ENCODE results near the gene RTN4R. TPM values are rescaled to one million over a fixed set of nuclear protein-coding genes. Genes with fewer than 3 reads are reported as not detected.

Gene RTN4R
- total RNA-seq, 2 experiments from 2014 or later, result 0.36 to 0.50 TPM

GRCh38 chr22:20198557-20199319, 69.4 kb downstream of the RTN4R start:
- Histone ChIP-seq H3K36me3 (ENCODE audit: insufficient read depth, low read length) (no peaks in the 10 kb centered on the region), H3K4me3 (ENCODE audit: low read length) (no peak overlapping the region), H3K27me3 (ENCODE audit: control insufficient read depth in 1 of 2, insufficient read depth in 2 of 2, low read length in 2 of 2) (no peaks in the 10 kb centered on the region), H3K4me1 (ENCODE audit: insufficient read depth, low read length) (peaks cover 2% of the 10 kb centered on the region), H3K27ac (ENCODE audit: low read depth in 1 of 2, low read length in 2 of 2) (no peak overlapping the region), H3K9me3 (ENCODE audit: control insufficient read depth in 1 of 2, insufficient read depth in 1 of 2, low read length in 2 of 2) (no peaks in the 10 kb centered on the region)
- no peak overlapping the region for H3K27ac Mint-ChIP-seq
- ChIA-PET POLR2A (no interaction called here), CTCF (no interaction called here)
- H3K4me1 Mint-ChIP-seq (ENCODE audit: low read depth), result no peaks in the 10 kb centered on the region
- no peak overlapping the region for H3K4me3 Mint-ChIP-seq
- ATAC-seq (ENCODE audit: poor library complexity), result no peak
- intact Hi-C loops (cut with DNase I, micrococcal nuclease), result no loop called here
- TF ChIP-seq, protein P1, sequence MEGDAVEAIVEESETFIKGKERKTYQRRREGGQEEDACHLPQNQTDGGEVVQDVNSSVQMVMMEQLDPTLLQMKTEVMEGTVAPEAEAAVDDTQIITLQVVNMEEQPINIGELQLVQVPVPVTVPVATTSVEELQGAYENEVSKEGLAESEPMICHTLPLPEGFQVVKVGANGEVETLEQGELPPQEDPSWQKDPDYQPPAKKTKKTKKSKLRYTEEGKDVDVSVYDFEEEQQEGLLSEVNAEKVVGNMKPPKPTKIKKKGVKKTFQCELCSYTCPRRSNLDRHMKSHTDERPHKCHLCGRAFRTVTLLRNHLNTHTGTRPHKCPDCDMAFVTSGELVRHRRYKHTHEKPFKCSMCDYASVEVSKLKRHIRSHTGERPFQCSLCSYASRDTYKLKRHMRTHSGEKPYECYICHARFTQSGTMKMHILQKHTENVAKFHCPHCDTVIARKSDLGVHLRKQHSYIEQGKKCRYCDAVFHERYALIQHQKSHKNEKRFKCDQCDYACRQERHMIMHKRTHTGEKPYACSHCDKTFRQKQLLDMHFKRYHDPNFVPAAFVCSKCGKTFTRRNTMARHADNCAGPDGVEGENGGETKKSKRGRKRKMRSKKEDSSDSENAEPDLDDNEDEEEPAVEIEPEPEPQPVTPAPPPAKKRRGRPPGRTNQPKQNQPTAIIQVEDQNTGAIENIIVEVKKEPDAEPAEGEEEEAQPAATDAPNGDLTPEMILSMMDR (IDR thresholded peaks at IDR 0.05), result no peak
- no peak for DNase-seq
- H3K27me3 Mint-ChIP-seq, result no peaks in the 10 kb centered on the region
- H3K36me3 Mint-ChIP-seq (ENCODE audit: low read depth), result no peaks in the 10 kb centered on the region
- no peaks in the 10 kb centered on the region for H3K9me3 Mint-ChIP-seq

GRCh38 chr22:20197407-20198030, 70.6 kb downstream of the RTN4R start:
- Histone ChIP-seq H3K4me1 (ENCODE audit: insufficient read depth, low read length) (peaks cover 2% of the 10 kb centered on the region), H3K36me3 (ENCODE audit: insufficient read depth, low read length) (no peaks in the 10 kb centered on the region), H3K4me3 (ENCODE audit: low read length) (no peak overlapping the region), H3K27me3 (ENCODE audit: control insufficient read depth in 1 of 2, insufficient read depth in 2 of 2, low read length in 2 of 2) (no peaks in the 10 kb centered on the region), H3K27ac (ENCODE audit: low read depth in 1 of 2, low read length in 2 of 2) (no peak overlapping the region), H3K9me3 (ENCODE audit: control insufficient read depth in 1 of 2, insufficient read depth in 1 of 2, low read length in 2 of 2) (no peaks in the 10 kb centered on the region)
- no peak overlapping the region for H3K4me3 Mint-ChIP-seq
- H3K4me1 Mint-ChIP-seq (ENCODE audit: low read depth), result no peaks in the 10 kb centered on the region
- CTCF ChIA-PET, result no interaction called here
- POLR2A ChIA-PET, result no interaction called here
- H3K9me3 Mint-ChIP-seq, result no peaks in the 10 kb centered on the region
- ATAC-seq (ENCODE audit: poor library complexity), result no peak
- no peaks in the 10 kb centered on the region for H3K27me3 Mint-ChIP-seq
- intact Hi-C loops (cut with DNase I, micrococcal nuclease), result no loop called here
- DNase-seq, result no peak
- TF ChIP-seq, protein P1 (IDR thresholded peaks at IDR 0.05), result no peak
- no peaks in the 10 kb centered on the region for H3K36me3 Mint-ChIP-seq (ENCODE audit: low read depth)
- no peak overlapping the region for H3K27ac Mint-ChIP-seq

DNA sequence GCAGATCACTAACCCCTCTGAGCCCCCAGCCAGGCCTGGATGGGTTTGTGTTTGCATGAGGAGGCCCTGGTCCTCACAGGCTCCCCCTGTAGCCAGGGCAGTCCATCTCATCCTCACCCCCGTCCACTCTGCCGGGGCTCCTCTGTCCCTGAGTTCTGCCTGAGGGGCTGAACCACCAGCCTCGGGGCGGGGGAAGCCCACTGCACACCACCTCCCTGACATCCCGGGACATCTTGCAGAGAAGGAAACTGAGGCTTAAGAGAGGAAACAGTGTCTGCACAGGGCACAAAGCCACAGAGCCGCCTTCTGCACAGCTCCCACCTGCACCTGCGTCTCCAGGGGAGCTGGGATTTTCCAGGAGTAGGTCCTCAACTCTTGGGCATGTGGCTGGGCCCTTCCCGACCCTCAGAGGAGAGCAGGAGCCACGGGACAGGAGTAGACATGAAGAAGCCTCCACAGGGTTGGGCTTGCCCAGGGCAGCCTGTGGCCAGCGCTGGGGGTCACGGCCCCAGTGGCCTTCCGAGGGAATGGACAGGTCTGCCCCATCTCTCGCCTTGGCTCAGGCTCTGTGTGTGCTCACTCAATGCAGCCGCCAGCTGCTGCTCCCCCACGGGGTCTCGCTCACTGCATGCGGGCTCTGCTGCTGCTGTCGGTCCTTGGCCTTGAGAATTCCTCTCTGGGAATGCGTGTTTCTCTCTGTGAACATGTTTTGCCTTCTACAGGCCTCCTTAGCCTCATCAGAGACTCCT, 71.8 kb downstream of the RTN4R start:
- Histone ChIP-seq H3K36me3 (ENCODE audit: insufficient read depth, low read length) (no peaks in the 10 kb centered on the region), H3K9me3 (ENCODE audit: control insufficient read depth in 1 of 2, insufficient read depth in 1 of 2, low read length in 2 of 2) (no peaks in the 10 kb centered on the region), H3K4me1 (ENCODE audit: insufficient read depth, low read length) (peaks cover 2% of the 10 kb centered on the region), H3K4me3 (ENCODE audit: low read length) (no peak overlapping the region), H3K27ac (ENCODE audit: low read depth in 1 of 2, low read length in 2 of 2) (no peak overlapping the region), H3K27me3 (ENCODE audit: control insufficient read depth in 1 of 2, insufficient read depth in 2 of 2, low read length in 2 of 2) (no peaks in the 10 kb centered on the region)
- no peak overlapping the region for H3K27ac Mint-ChIP-seq
- H3K36me3 Mint-ChIP-seq (ENCODE audit: low read depth), result no peaks in the 10 kb centered on the region
- no peak for DNase-seq
- CTCF ChIA-PET, result no interaction called here
- no peaks in the 10 kb centered on the region for H3K27me3 Mint-ChIP-seq
- no peak for ATAC-seq (ENCODE audit: poor library complexity)
- POLR2A ChIA-PET, result no interaction called here
- intact Hi-C loops (cut with DNase I, micrococcal nuclease), result no loop called here
- TF ChIP-seq, protein P1 (IDR thresholded peaks at IDR 0.05), result no peak
- no peak overlapping the region for H3K4me3 Mint-ChIP-seq
- H3K9me3 Mint-ChIP-seq, result no peaks in the 10 kb centered on the region
- H3K4me1 Mint-ChIP-seq (ENCODE audit: low read depth), result no peaks in the 10 kb centered on the region
